HL-60/S4 treated with phorbol 12-myristate 13-acetate at 8.2 ng/mL for 4 days and 3 days (cell line): ENCODE measurements around the gene GPR62.

ENCODE experiments used
- in situ Hi-C: fragments of 300-500 bp; cut with MboI; formaldehyde crosslinking; loops from 2 replicates; pipeline ENCODE4 v1.15.0; 2022; ENCODE audit warnings: low sequenced_read_pairs

Gene GPR62

GRCh38 chr3:51968883-51969678 is 13.9 kb downstream of the GPR62 start:
- in situ Hi-C loops: no loop called here

GRCh38 chr3:51969841-51970240 is 14.7 kb downstream of the GPR62 start:
- in situ Hi-C loops: no loop called here

DNA sequence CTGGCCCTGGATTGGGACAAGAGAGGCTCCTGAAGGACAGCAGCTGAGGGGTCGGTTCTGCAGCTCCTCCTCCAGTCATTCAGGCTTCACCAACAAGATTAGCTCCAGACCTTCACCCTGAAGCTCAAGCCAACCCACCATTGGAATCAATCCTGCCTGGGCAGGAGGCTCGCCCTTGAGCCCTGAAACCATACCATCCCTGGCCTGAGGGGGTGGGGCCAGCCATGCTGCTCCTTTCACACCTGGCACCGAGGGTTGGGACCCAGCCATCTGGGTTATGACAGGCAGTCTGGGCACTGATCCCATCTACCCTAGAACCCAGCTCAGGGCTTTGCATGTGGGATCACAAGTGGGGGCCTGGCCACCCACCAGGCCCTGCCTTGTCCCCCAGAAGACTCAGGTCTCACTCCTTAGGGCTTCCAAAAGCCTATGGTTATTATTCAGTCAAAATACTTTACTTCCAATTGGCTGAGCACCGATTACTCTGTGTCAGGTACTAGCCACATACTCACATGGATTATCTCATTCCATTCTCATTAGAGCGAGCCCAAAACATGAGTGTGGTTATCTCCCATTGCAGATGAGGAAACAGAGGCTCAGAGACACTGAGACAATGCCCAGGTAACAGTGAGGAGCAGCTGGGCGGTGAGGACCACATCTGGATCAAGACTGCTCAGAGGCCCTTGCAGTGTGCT is 15.6 kb downstream of the GPR62 start:
- in situ Hi-C loops: no loop called here

GRCh38 chr3:51971350-51971749 is 16.2 kb downstream of the GPR62 start:
- in situ Hi-C loops: no loop called here

DNA sequence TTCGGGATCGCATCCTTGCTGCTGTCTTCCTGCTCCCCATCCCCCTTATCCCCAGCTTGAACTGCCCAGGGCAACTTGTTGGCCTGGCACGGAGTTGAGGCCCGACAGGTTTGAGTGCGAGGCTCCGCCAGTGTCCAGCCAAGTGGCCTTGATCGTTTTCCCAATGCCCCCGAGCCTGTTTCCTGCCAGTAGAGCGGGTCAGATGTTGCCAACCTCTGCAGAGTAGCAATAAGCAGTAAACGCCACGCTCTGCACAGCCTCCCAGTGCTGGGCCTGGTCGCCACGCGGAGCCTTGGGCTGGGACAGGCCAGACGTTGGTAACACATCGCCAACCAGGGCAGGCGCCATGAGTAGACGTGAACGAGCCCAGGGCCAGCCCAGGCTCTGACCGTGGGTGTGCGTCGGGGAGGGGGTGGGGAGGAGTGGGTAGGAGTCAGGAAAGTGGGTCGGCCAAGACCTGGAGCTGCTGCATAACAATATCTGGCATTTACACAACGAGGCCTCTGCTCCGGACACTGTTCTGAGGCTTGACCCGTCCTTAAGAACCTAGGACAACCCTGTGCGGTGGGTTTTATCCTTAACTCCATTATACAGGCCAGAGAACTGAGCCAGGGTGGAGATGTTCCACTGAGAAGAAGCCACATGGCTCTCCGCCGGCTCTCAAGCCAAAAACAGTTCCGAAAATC is 19.2 kb downstream of the GPR62 start:
- in situ Hi-C loops: no loop called here

DNA sequence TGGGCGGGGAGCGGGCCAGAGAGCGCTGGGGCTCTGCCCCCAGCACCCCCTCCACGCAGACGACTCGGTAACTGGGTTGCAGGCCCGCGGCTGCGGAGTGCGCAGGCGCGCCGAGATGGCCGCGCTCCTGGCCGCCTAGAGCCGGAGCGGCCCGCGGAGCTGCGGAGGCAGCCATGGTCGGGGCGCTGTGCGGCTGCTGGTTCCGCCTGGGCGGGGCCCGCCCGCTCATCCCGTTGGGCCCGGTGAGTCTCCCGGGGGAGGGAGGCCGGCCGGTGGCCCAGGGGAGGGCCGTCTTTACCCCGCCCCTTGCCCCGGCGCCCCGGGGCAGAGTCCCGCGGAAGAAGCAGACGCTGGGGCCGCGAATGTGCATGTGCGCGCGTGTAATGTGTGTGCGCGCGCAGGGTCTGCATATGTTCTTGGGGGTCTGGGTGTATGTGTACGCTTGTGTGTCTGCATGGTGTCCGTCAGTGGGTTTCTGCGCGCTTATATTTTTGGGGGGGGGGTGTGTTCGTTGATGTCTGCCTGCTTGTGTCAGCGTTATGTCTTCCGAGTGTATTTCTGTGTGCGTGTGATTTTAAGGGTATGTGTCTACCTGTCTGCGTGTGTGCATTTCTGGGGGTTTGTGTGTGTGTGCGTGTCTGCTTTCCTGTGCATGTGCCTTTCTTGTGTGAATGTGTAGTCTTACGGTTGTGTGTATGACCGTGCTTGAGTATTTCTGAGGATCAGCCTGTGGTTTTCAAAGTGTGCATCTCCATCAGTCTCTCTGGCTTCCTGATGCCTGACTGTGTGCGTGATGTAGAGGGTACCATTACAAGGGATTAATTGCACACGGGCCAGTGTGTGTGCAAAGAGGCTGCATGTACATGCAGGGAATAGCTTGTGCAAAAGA is 20.0 kb downstream of the GPR62 start, which contains the start of gene ABHD14A:
TSS of gene ABHD14A (plus strand) at position 102 of the 889 bp plus-strand sequence. CDS start at position 174, 72 bp downstream.
- in situ Hi-C loops: no loop called here

DNA sequence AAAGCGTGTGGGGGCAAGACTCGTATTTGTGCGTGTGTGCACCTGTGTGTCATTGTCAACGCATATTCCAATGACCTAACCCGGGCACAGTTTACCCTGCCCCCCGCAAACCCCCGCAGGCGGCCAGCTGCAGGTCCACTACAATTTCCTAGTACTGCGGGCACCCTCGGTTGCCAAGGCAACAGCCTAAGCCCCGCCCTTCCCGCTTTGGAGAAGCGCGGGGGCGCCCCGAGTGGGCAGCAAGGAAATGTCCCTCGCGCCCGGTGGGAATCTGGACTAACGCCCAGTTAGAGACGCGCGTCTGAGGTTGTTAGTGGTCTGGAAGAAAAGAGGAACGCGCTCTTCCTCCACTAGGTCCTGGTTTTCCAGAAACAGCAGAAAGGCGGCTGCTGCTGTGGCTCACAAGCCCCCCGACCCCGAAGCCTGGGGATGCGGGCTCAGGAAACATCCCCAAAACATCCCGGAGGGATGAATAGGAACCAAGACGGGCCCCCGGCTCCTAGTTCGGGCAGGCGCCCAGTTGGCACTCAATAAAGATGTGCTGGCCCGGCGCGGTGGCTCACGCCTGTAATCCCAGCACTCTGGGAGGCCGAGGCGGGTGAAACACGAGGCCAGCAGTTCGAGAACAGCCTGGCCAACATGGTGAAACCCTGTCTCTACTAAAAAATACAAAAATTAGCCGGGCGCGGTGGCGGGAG is 20.8 kb downstream of the GPR62 start:
- in situ Hi-C loops: no loop called here

GRCh38 chr3:51977446-51978142 is 22.4 kb downstream of the GPR62 start:
- in situ Hi-C loops: no loop called here

DNA sequence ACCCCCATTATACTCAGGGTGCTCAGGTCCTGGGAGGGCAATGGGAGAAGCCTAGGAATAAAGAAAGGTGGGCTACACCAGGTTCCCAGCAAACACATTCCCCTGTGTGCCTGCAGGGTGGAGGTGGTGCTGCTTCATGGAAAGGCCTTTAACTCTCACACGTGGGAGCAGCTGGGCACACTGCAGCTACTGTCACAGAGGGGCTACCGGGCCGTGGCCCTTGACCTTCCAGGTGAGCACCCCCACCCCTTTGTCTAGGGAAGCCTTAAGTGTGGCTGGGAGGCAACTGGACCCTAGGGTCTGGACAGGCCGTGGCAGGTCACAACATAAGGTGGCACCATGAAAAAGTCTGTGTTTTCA is 22.9 kb downstream of the GPR62 start:
- in situ Hi-C loops: no loop called here

DNA sequence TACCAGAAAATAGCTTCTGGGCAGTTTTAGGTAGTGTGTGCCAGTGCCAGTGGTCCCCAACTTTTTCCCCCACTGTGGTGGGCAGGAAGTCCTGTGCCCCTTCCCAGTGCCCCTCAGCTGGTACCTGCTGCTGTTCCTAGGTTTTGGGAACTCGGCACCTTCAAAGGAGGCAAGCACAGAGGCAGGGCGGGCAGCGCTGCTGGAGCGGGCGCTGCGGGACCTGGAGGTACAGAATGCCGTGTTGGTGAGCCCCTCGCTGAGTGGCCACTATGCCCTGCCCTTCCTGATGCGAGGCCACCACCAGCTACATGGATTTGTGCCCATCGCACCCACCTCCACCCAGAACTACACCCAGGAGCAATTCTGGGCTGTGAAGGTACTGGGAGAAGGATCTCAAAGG is 25.1 kb downstream of the GPR62 start:
- in situ Hi-C loops: no loop called here

GRCh38 chr3:51982352-51982837 is 27.2 kb downstream of the GPR62 start:
- in situ Hi-C loops: no loop called here

DNA sequence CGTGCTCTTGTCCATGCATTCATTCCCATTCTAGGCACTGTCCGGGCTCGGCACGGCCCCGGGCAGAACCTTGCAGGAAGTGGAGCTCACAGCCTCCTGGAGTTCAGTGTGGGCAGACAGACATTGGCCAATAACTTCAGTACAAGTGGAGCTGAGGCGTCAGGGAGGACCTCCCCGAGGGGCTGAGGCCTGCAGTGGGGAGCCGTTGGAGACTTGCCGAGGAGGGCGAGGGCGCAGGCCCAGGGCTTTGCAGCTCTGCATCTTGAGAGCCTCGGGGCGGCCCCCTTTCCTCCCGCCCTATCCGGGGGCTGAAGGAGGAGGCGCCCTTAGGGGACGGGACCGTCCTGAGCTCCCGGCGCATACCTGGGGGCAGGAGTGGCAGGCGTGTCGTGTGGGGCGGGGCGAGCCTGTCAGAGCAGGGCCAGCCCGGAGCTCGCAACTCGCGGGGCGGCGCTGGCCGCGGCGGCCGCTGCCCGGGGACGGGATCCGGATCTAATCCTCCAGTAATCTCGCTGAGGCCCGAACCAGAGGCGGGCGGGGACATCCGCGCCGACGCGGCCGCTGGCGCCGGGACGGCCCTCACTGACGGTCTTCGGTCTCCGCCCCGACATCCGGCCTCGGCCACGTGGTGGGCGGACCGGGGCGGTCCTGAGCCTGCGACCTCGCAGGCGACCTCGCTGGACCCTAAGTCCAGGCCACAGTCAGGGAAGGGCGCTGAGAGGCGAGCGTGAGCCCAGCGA is 27.8 kb downstream of the GPR62 start, which contains the start of gene ACY1:
TSS of gene ACY1 (plus strand) at position 698 of the 740 bp plus-strand sequence. CDS start 530 bp downstream, outside the sequence.
- in situ Hi-C loops: no loop called here

DNA sequence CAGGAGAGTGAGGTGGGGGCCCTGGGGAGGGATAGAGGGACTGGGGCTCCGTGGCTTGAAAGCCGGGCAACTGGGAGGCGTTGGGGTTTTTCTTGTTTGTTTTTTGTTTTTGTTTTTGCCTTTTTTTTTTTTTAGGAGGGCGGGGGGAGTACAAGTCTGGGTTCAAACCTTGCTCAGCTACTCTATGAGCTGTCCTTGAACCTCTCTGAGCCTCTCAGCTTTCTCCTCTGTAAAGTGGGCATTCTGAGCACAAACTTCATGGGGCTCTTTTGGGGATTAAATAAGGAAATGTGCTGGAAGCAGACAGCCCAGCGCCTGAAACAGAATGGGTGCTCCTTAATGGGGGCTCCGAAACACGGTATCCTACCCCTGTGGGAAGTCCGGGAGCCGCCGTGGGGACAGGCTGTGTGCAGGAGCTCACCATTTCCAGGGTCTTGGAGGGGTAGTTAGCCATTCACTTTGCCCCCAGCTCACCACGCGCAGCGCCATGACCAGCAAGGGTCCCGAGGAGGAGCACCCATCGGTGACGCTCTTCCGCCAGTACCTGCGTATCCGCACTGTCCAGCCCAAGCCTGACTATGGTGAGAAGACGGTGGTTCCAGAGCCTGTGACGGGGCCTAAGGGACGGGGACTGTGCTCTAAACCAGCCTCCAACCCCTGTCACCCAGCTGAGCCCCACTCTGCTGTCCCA is 28.5 kb downstream of the GPR62 start:
- in situ Hi-C loops: no loop called here

GRCh38 chr3:51984269-51984647 is 29.1 kb downstream of the GPR62 start:
- in situ Hi-C loops: no loop called here

DNA sequence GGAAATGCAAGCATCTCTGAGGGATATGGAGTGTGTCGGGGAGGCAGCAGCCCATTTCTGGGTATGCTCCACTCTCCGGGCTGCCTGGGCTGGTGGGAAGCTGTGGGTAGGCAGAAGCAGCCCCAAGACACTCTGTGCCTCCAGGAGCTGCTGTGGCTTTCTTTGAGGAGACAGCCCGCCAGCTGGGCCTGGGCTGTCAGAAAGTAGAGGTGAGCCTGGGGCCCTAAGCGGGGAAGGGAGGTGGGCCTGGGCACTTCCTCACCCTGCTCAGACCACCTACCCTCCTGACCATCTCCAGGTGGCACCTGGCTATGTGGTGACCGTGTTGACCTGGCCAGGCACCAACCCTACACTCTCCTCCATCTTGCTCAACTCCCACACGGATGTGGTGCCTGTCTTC is 29.9 kb downstream of the GPR62 start:
- in situ Hi-C loops: no loop called here

- in situ Hi-C loops: no loop called here
Observed at GRCh38 chr3:51986010-51986947, 31.1 kb downstream of the GPR62 start.

GRCh38 chr3:51987568-51987967 is 32.4 kb downstream of the GPR62 start:
- in situ Hi-C loops: no loop called here
